Measurements from ENCODE around the gene RRP1B. TPM values are rescaled to one million over a fixed set of nuclear protein-coding genes. Genes with fewer than 3 reads are reported as not detected.

RRP1B gene
- total and polyA plus RNA-seq, 9 of the 15 experiments (the other 6 are each of a cell fraction or from before 2014, with no cell fraction given), result 6.8 to 66.6 (median 41.9) TPM

DNA sequence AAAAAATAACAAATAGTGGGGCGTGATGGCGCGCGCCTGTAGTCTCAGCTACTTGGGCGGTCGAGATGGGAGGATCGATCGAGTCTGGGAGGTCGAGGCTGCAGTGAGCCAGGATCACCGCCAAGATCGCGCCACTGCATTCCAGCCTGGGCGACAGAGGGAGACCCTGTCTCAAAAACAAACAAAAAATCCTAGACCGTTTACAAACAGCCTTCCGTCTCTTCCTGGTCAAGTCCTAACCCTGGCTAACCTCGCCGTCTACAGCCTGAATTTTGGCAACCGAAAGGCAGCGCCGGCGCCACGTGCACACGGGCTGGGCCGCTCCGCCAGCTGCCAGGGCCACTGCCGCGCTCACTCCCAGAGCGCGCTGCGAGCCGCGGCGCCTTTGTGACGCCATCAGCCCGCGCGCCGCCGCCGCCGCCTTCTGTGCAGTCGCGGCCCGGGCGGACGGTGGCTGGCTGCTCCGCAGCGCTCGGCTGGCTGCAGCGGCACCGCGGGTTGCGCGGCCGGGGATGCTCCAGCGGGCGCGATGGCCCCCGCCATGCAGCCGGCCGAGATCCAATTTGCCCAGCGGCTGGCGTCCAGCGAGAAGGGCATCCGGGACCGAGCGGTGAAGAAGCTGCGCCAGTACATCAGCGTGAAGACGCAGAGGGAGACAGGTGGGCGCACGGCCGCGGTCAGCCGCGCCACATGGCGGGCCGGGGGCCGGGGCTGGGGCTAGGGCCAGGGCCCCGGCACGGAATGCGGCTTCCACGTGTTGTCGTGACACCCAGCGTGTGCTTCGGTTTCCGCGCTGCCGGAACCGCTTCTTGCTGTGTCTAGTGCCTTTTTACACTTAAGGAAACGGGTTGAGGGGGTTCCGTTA lies at the start of gene RRP1B, which contains the start of gene HSF2BP (continued):
- TF ChIP-seq, protein P1, sequence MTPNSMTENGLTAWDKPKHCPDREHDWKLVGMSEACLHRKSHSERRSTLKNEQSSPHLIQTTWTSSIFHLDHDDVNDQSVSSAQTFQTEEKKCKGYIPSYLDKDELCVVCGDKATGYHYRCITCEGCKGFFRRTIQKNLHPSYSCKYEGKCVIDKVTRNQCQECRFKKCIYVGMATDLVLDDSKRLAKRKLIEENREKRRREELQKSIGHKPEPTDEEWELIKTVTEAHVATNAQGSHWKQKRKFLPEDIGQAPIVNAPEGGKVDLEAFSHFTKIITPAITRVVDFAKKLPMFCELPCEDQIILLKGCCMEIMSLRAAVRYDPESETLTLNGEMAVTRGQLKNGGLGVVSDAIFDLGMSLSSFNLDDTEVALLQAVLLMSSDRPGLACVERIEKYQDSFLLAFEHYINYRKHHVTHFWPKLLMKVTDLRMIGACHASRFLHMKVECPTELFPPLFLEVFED (CRISPR knock-in tag; conservative IDR thresholded peaks at IDR 0.05), result no peak
- TF ChIP-seq, protein P2, sequence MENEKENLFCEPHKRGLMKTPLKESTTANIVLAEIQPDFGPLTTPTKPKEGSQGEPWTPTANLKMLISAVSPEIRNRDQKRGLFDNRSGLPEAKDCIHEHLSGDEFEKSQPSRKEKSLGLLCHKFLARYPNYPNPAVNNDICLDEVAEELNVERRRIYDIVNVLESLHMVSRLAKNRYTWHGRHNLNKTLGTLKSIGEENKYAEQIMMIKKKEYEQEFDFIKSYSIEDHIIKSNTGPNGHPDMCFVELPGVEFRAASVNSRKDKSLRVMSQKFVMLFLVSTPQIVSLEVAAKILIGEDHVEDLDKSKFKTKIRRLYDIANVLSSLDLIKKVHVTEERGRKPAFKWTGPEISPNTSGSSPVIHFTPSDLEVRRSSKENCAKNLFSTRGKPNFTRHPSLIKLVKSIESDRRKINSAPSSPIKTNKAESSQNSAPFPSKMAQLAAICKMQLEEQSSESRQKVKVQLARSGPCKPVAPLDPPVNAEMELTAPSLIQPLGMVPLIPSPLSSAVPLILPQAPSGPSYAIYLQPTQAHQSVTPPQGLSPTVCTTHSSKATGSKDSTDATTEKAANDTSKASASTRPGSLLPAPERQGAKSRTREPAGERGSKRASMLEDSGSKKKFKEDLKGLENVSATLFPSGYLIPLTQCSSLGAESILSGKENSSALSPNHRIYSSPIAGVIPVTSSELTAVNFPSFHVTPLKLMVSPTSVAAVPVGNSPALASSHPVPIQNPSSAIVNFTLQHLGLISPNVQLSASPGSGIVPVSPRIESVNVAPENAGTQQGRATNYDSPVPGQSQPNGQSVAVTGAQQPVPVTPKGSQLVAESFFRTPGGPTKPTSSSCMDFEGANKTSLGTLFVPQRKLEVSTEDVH (IDR thresholded peaks at IDR 0.05; ENCODE audit: low read depth, partially characterized antibody), result no peak
- TF ChIP-seq FOXP1 (CRISPR knock-in tag; IDR thresholded peaks at IDR 0.05), result peak; percentile 99
- TF ChIP-seq GABPB1 (CRISPR knock-in tag; IDR thresholded peaks at IDR 0.05), result peak; percentile 85
- peak; percentile 71; the same call in 1 of the 2 replicates for TF ChIP-seq RERE (CRISPR knock-in tag; IDR thresholded peaks at IDR 0.05; ENCODE audit: borderline replicate concordance)
- peak; percentile 61 to 72; a peak in 2 of 4 replicates for TF ChIP-seq TBL1XR1 (IDR thresholded peaks at IDR 0.05; ENCODE audit: low read length in 2 of 2)
- TF ChIP-seq, protein P3, sequence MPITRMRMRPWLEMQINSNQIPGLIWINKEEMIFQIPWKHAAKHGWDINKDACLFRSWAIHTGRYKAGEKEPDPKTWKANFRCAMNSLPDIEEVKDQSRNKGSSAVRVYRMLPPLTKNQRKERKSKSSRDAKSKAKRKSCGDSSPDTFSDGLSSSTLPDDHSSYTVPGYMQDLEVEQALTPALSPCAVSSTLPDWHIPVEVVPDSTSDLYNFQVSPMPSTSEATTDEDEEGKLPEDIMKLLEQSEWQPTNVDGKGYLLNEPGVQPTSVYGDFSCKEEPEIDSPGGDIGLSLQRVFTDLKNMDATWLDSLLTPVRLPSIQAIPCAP (CRISPR knock-in tag; IDR thresholded peaks at IDR 0.05; ENCODE audit: borderline replicate concordance), result peak; percentile 94; the same call in 1 of the 2 replicates
- peak; percentile 73 for TF ChIP-seq ZNF143 (CRISPR knock-in tag; IDR thresholded peaks at IDR 0.05)
- no peak for TF ChIP-seq ZFP1 (CRISPR knock-in tag; IDR thresholded peaks at IDR 0.05)
- no peak for TF ChIP-seq ZKSCAN3 (CRISPR knock-in tag; IDR thresholded peaks at IDR 0.05)
- TF ChIP-seq ZNF431 (CRISPR knock-in tag; IDR thresholded peaks at IDR 0.05), result peak; percentile 89
- peak; percentile 48 for TF ChIP-seq JUND (IDR thresholded peaks at IDR 0.05; ENCODE audit: borderline replicate concordance, low read depth, low read length)
- no peak; the same call in 1 of the 3 replicates for TF ChIP-seq JUND (tag; IDR thresholded peaks at IDR 0.05; ENCODE audit: borderline replicate concordance, low read depth, low read length)
- TF ChIP-seq, protein P4, sequence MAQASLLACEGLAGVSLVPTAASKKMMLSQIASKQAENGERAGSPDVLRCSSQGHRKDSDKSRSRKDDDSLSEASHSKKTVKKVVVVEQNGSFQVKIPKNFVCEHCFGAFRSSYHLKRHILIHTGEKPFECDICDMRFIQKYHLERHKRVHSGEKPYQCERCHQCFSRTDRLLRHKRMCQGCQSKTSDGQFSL (CRISPR knock-in tag; IDR thresholded peaks at IDR 0.05), result no peak
- TF ChIP-seq, protein P4 (tag; IDR thresholded peaks at IDR 0.05), result peak in 1 of 2 experiments; percentile 55; a peak in 1 of 4 replicates

All from K562 (cell line).